Measurements from ENCODE around the gene AGAP1. TPM values are rescaled to one million over a fixed set of nuclear protein-coding genes. Genes with fewer than 3 reads are reported as not detected.

AGAP1 gene
- total RNA-seq, 1 donor from 2014 or later: 21.1 TPM

DNA sequence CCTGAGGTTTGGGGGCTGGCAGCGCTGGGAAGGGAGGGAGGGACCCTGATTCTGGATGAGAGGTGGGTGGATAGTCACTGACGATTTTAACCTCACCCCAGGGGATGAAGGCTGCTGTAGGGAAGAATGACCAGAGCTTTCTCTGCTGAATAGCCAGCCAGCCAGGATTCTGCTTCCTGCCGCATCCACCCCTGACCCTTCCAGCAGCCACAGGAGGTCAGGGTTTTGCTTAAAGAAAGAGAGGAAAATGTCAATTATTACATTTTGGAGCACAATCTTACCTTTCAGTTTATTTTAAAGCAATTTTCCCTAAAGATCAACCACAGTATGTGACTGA is 456.6 kb downstream of the AGAP1 start:
- no peaks in the 10 kb centered on the region for H3K9me3 ChIP-seq
- DNase-seq (ENCODE audit: extremely low spot score in 2 of 2): no peak
- TF ChIP-seq, protein P1, sequence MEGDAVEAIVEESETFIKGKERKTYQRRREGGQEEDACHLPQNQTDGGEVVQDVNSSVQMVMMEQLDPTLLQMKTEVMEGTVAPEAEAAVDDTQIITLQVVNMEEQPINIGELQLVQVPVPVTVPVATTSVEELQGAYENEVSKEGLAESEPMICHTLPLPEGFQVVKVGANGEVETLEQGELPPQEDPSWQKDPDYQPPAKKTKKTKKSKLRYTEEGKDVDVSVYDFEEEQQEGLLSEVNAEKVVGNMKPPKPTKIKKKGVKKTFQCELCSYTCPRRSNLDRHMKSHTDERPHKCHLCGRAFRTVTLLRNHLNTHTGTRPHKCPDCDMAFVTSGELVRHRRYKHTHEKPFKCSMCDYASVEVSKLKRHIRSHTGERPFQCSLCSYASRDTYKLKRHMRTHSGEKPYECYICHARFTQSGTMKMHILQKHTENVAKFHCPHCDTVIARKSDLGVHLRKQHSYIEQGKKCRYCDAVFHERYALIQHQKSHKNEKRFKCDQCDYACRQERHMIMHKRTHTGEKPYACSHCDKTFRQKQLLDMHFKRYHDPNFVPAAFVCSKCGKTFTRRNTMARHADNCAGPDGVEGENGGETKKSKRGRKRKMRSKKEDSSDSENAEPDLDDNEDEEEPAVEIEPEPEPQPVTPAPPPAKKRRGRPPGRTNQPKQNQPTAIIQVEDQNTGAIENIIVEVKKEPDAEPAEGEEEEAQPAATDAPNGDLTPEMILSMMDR (IDR thresholded peaks at IDR 0.05): no peak
- TF ChIP-seq POLR2AphosphoS5 (IDR thresholded peaks at IDR 0.05; ENCODE audit: insufficient read depth in 1 of 2, low read depth in 1 of 2) (no peak), POLR2A (IDR thresholded peaks at IDR 0.05) (no peak)
- H3K4me1 ChIP-seq: no peaks in the 10 kb centered on the region
- H3K27me3 ChIP-seq: no peaks in the 10 kb centered on the region
- intact Hi-C loops (cut with DNase I): no loop called here
- H3K27ac ChIP-seq: no peak overlapping the region
- no peak overlapping the region for H3K4me3 ChIP-seq
- no peaks in the 10 kb centered on the region for H3K36me3 ChIP-seq

DNA sequence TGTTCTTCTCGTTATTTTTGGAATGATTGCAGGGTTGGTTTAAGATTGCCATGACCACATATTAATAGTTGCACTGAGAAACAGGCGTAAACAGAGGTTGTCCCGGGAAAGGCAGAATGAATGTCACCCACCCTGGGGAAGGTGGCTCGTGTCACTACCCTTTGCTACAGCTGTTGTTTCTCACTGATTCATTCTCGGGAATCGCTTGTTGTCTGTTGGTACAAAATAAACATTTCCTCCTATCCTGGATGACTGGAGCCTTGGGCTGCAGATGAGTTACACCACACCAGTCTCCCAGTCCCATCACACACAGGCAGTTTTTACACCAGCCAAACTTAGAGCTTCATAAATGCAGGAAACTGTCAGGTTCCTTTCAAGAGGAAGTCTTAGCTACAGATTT is 457.6 kb downstream of the AGAP1 start:
- intact Hi-C loops (cut with DNase I): no loop called here
- no peaks in the 10 kb centered on the region for H3K27me3 ChIP-seq
- no peak for DNase-seq (ENCODE audit: extremely low spot score in 2 of 2)

DNA sequence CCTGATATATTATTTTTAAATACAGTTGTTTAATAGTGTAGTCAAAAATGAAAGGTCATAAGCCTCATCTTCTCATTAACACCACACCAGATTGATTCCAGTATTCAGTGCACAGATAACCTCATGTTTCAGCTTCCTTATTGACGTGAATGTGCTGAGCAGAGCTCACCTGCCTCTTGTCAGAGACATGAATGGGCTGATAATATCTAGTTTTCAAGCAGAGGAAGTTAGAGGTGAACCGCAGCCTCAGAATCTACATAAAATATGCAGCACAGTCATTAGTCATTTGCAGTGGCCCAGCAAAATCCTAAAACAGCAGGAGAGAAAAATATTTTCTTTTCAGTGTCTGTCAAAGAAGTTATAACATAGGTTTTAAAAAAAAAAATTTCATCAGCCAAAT is 458.1 kb downstream of the AGAP1 start:
- Histone ChIP-seq H3K9me3 (no peaks in the 10 kb centered on the region), H3K27me3 (no peaks in the 10 kb centered on the region), H3K27ac (no peak overlapping the region), H3K36me3 (no peaks in the 10 kb centered on the region), H3K4me3 (no peak overlapping the region), H3K4me1 (no peaks in the 10 kb centered on the region)
- TF ChIP-seq POLR2AphosphoS5 (IDR thresholded peaks at IDR 0.05; ENCODE audit: insufficient read depth in 1 of 2, low read depth in 1 of 2) (no peak), POLR2A (IDR thresholded peaks at IDR 0.05) (no peak)
- TF ChIP-seq, protein P1 (IDR thresholded peaks at IDR 0.05): no peak
- no peak for DNase-seq (ENCODE audit: extremely low spot score in 2 of 2)
- intact Hi-C loops (cut with DNase I): no loop called here

More for the DNA sequence above, 457.6 kb downstream of the AGAP1 start:
- H3K9me3 ChIP-seq: no peaks in the 10 kb centered on the region
- TF ChIP-seq, protein P1 (IDR thresholded peaks at IDR 0.05): no peak
- no peaks in the 10 kb centered on the region for H3K36me3 ChIP-seq
- no peak overlapping the region for H3K27ac ChIP-seq
- no peak overlapping the region for H3K4me3 ChIP-seq
- H3K4me1 ChIP-seq: no peaks in the 10 kb centered on the region

DNA sequence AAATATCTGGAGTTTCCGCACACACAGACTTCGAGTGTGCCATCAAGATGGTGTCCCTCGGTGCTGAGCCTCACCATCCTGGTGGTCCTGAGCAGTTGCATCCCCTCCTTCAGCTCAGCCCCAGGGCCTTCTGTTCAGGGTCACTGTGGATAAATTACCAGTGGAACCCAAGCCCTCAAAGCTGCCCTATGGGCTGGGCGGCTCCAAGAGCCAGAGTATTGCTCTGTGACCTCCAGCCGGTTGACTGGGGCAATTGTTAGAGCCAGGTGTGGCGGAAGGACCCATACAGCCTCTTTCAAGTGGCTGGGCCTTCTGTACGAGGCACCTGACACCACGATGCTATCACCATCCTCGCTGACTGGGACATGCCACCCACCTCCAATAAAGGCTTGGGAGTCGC is 458.9 kb downstream of the AGAP1 start:
- Histone ChIP-seq H3K27ac (no peak overlapping the region), H3K27me3 (no peaks in the 10 kb centered on the region), H3K4me3 (no peak overlapping the region), H3K36me3 (no peaks in the 10 kb centered on the region), H3K9me3 (no peaks in the 10 kb centered on the region), H3K4me1 (no peaks in the 10 kb centered on the region)
- DNase-seq (ENCODE audit: extremely low spot score in 2 of 2): no peak
- intact Hi-C loops (cut with DNase I): no loop called here
- TF ChIP-seq, protein P1 (IDR thresholded peaks at IDR 0.05): no peak
- TF ChIP-seq POLR2A (IDR thresholded peaks at IDR 0.05) (no peak), POLR2AphosphoS5 (IDR thresholded peaks at IDR 0.05; ENCODE audit: insufficient read depth in 1 of 2, low read depth in 1 of 2) (no peak)

DNA sequence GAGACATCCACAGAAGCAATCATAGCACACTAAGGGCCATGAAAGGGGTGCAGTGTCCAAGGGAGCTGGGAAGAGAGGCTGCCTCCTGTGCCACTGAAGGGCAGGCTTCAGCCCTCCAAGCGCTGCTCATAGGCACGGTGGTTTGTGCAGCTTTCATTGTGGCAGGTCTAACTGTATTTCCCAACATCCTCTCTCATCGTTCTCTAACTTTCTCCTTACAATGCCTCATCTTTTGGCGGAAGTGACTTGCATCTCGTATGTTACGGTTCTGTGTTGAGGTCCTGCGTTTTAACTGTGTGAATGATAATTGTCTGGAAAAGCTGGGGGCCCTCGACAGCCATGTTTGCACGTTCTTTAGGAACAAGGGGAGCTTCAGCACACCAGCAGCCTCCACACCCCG is 460.4 kb downstream of the AGAP1 start:
- H3K4me3 ChIP-seq: no peak overlapping the region
- no peak for DNase-seq (ENCODE audit: extremely low spot score in 2 of 2)
- TF ChIP-seq POLR2A (IDR thresholded peaks at IDR 0.05) (no peak), POLR2AphosphoS5 (IDR thresholded peaks at IDR 0.05; ENCODE audit: insufficient read depth in 1 of 2, low read depth in 1 of 2) (no peak)
- TF ChIP-seq, protein P1 (IDR thresholded peaks at IDR 0.05): no peak
- no peak overlapping the region for H3K27ac ChIP-seq
- no peaks in the 10 kb centered on the region for H3K9me3 ChIP-seq
- H3K36me3 ChIP-seq: no peaks in the 10 kb centered on the region
- intact Hi-C loops (cut with DNase I): no loop called here
- no peaks in the 10 kb centered on the region for H3K27me3 ChIP-seq
- H3K4me1 ChIP-seq: no peaks in the 10 kb centered on the region

Data from vagina (tissue), 2 donors.